ENCODE data around the gene DSCAM. TPM values are rescaled to one million over a fixed set of nuclear protein-coding genes. Genes with fewer than 3 reads are reported as not detected.
"Not testable (repeated sequence)": the region's sequence is repeated elsewhere in the genome, so short reads cannot be mapped to it uniquely, and the experiment has no call there.

The DSCAM gene
- total and polyA plus RNA-seq, 12 donors: under 0.01 to 0.11 (median 0.07) TPM; not detected in 5

DNA sequence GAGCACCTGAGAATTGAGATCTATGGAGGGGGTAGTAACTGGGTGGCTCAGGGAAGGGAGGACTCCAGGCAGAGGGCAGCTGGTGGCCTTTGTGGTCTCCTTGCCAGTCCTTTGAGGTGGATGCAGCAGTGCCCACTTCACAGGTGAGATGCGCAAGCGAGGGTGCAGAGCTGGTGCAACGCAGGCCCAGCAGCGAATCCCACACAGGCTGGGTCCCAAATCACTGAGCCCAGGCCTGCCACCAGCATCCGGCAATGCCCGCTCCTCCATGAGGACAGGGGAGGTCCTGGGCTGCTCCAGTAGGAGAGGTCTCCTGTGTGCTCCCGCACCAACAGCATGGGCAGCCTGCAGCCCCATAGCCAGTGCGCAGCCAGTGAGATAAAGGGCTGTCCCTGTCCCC, 661.8 kb downstream of the DSCAM start:
- TF ChIP-seq CTCF (IDR thresholded peaks at IDR 0.05) (no peak), POLR2A (IDR thresholded peaks at IDR 0.05) (no peak)
- H3K36me3 ChIP-seq (replicated peaks in 1 of 2): no peaks in the 10 kb centered on the region
- WGBS, 4 donors: 90 to 96% (median 94%) methylated on average over 4 to 8 of the region's 8 CpGs
- H3K4me1 ChIP-seq (replicated peaks in 1 of 2): no peaks in the 10 kb centered on the region
- H3K27ac ChIP-seq: no peak overlapping the region
- no peaks in the 10 kb centered on the region for H3K27me3 ChIP-seq
- H3K9me3 ChIP-seq (replicated peaks in 1 of 3): no peaks in the 10 kb centered on the region
- DNase-seq: no peak
- intact Hi-C loops (cut with DNase I): no loop called here
- no peak overlapping the region for H3K4me3 ChIP-seq

- H3K4me3 ChIP-seq; H3K27me3 ChIP-seq; H3K4me1 ChIP-seq (replicated peaks in 1 of 2); H3K9me3 ChIP-seq (replicated peaks in 1 of 3); intact Hi-C loops (cut with DNase I); H3K36me3 ChIP-seq (replicated peaks in 1 of 2); H3K27ac ChIP-seq: not testable (repeated sequence)
- peak in 1 of 7 donors; percentile 54 for DNase-seq
- 82 to 91% (median 85%) methylated on average over 14 to 15 of the region's 19 CpGs for WGBS, 4 donors
Measured at GRCh38 chr21:40182491-40182890, 664.5 kb downstream of the DSCAM start.

GRCh38 chr21:40179166-40179565, 667.8 kb downstream of the DSCAM start:
- WGBS, 4 donors: 29 to 50% (median 46%) methylated on average over 5 of the region's 5 CpGs
- H3K27me3 ChIP-seq: no peaks in the 10 kb centered on the region
- no peak overlapping the region for H3K27ac ChIP-seq
- H3K36me3 ChIP-seq (replicated peaks in 1 of 2): no peaks in the 10 kb centered on the region
- TF ChIP-seq POLR2A (IDR thresholded peaks at IDR 0.05) (no peak), CTCF (IDR thresholded peaks at IDR 0.05) (no peak)
- intact Hi-C loops (cut with DNase I): no loop called here
- H3K4me1 ChIP-seq (replicated peaks in 1 of 2): no peaks in the 10 kb centered on the region
- H3K4me3 ChIP-seq: no peak overlapping the region
- no peaks in the 10 kb centered on the region for H3K9me3 ChIP-seq (replicated peaks in 1 of 3)
- peak in 6 of 7 donors; percentile 16 to 74 (median 32) for DNase-seq

- TF ChIP-seq POLR2A (IDR thresholded peaks at IDR 0.05) (no peak), CTCF (IDR thresholded peaks at IDR 0.05) (no peak)
- WGBS, 4 donors: 76 to 88% (median 85%) methylated on average over 18 to 19 of the region's 19 CpGs
- H3K36me3 ChIP-seq (replicated peaks in 1 of 2): no peaks in the 10 kb centered on the region
- H3K9me3 ChIP-seq (replicated peaks in 1 of 3): no peaks in the 10 kb centered on the region
- H3K27me3 ChIP-seq: no peaks in the 10 kb centered on the region
- intact Hi-C loops (cut with DNase I): no loop called here
- H3K27ac ChIP-seq: no peak overlapping the region
- no peak for DNase-seq
- no peaks in the 10 kb centered on the region for H3K4me1 ChIP-seq (replicated peaks in 1 of 2)
- H3K4me3 ChIP-seq: no peak overlapping the region
Measured at GRCh38 chr21:40178726-40179125, 668.2 kb downstream of the DSCAM start.

- Histone ChIP-seq H3K4me3 (no peak overlapping the region), H3K36me3 (replicated peaks in 1 of 2) (no peaks in the 10 kb centered on the region), H3K9me3 (replicated peaks in 1 of 3) (no peaks in the 10 kb centered on the region), H3K27ac (no peak overlapping the region), H3K27me3 (no peaks in the 10 kb centered on the region), H3K4me1 (replicated peaks in 1 of 2) (no peaks in the 10 kb centered on the region)
- no peak for TF ChIP-seq CTCF (IDR thresholded peaks at IDR 0.05)
- TF ChIP-seq POLR2A (IDR thresholded peaks at IDR 0.05): no peak
- intact Hi-C loops (cut with DNase I): no loop called here
- no peak for DNase-seq
- 81 to 96% (median 84%) methylated on average over 6 of the region's 6 CpGs for WGBS, 4 donors
Measured at GRCh38 chr21:40177979-40178378, 669.0 kb downstream of the DSCAM start.
